Measurements from ENCODE around the gene TYRO3.

DNA sequence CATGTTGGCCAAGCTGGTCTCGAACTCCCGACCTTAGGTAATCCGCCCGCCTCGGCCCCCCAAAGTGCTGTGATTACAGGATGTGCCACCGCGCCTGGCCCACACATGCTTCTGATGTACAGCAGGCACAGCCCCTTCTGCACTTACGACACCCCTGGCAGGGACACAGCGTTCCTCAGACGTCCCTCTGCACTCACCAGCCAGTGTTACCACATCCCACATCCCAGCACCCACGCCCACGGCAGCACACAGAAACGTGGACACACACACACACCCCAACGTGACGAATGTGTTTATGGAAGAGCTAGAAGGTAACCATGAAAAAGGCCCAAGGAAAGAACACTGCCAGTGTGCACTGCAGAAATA is 14.4 kb upstream of the TYRO3 start:
- TF ChIP-seq, protein P1, sequence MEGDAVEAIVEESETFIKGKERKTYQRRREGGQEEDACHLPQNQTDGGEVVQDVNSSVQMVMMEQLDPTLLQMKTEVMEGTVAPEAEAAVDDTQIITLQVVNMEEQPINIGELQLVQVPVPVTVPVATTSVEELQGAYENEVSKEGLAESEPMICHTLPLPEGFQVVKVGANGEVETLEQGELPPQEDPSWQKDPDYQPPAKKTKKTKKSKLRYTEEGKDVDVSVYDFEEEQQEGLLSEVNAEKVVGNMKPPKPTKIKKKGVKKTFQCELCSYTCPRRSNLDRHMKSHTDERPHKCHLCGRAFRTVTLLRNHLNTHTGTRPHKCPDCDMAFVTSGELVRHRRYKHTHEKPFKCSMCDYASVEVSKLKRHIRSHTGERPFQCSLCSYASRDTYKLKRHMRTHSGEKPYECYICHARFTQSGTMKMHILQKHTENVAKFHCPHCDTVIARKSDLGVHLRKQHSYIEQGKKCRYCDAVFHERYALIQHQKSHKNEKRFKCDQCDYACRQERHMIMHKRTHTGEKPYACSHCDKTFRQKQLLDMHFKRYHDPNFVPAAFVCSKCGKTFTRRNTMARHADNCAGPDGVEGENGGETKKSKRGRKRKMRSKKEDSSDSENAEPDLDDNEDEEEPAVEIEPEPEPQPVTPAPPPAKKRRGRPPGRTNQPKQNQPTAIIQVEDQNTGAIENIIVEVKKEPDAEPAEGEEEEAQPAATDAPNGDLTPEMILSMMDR (IDR thresholded peaks at IDR 0.05): no peak
- TF ChIP-seq POLR2AphosphoS5 (IDR thresholded peaks at IDR 0.05) (peak; percentile 39 to 56), EP300 (IDR thresholded peaks at IDR 0.05) (peak in 1 of 4 donors; percentile 31)
